Gastrocnemius medialis (tissue), 4 donors: ENCODE data around the gene OLFM4.

Experiments used
- POLR2A ChIP-seq, 2 donors: fragments of 450-650 bp; IDR thresholded peaks; one replicate each; pipeline ENCODE4 v1.6.1; 2017; ENCODE audit warnings: antibody characterized with exemption in 2 of 2, mild to moderate bottlenecking in 2 of 2, moderate library complexity in 2 of 2
- TF ChIP-seq, protein P1 (sequence below), 5 experiments: fragments of 450-650 bp in 3 of 5; fragments of 200-600 bp in 2 of 5; sonication (generic) in 2 of 5; IDR thresholded peaks in 4 of 5; conservative IDR thresholded peaks in 1 of 5; 1 replicate in 4 of 5; 2 replicates in 1 of 5; pipeline ENCODE4 v1.5.1; 2016 to 2019; ENCODE audit warnings: antibody characterized with exemption in 5 of 5, mild to moderate bottlenecking in 3 of 5, moderate library complexity in 3 of 5

DNA sequence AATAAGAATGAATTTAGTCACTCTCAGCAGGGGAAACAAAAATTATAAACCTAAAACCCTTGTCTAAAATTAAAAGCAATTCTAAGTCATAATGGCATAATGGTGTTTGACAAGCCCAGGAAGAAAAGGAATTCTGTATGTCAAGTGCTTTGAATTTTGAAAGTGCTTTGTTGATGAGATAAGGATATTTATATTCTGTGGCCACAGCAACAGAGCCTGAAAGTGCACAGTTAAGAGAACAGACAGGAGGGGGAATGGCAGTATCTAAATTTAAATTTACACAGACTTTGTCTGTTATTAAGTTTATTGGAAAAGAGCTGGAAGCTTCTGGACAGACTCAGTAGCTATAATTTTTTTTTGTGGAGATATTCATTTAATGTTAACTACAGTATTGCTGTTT is 69.8 kb downstream of the OLFM4 start:
- TF ChIP-seq, protein P1, sequence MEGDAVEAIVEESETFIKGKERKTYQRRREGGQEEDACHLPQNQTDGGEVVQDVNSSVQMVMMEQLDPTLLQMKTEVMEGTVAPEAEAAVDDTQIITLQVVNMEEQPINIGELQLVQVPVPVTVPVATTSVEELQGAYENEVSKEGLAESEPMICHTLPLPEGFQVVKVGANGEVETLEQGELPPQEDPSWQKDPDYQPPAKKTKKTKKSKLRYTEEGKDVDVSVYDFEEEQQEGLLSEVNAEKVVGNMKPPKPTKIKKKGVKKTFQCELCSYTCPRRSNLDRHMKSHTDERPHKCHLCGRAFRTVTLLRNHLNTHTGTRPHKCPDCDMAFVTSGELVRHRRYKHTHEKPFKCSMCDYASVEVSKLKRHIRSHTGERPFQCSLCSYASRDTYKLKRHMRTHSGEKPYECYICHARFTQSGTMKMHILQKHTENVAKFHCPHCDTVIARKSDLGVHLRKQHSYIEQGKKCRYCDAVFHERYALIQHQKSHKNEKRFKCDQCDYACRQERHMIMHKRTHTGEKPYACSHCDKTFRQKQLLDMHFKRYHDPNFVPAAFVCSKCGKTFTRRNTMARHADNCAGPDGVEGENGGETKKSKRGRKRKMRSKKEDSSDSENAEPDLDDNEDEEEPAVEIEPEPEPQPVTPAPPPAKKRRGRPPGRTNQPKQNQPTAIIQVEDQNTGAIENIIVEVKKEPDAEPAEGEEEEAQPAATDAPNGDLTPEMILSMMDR (IDR thresholded peaks at IDR 0.05 in 4 of 5, conservative IDR thresholded peaks at IDR 0.05 in 1 of 5) = no peak
- no peak for TF ChIP-seq POLR2A (IDR thresholded peaks at IDR 0.05)
